ENCODE measurements around the gene ZBTB12.
"Not testable (repeated sequence)": the region's sequence is repeated elsewhere in the genome, so short reads cannot be mapped to it uniquely, and the experiment has no call there.

ZBTB12 gene

GRCh38 chr6:31920811-31921210 is 18.9 kb upstream of the ZBTB12 start:
- peak; percentile 56 for DNase-seq

GRCh38 chr6:31919624-31920303 is 17.9 kb upstream of the ZBTB12 start:
- DNase-seq, result no peak

- peak; percentile 7 for DNase-seq
Measured at GRCh38 chr6:31918069-31918720, 16.3 kb upstream of the ZBTB12 start.

- no peak for DNase-seq
Measured at GRCh38 chr6:31915756-31916155, 13.9 kb upstream of the ZBTB12 start.

GRCh38 chr6:31915351-31915750 is 13.5 kb upstream of the ZBTB12 start:
- DNase-seq, result no peak

- no peak for DNase-seq
Measured at GRCh38 chr6:31911826-31912585, 10.1 kb upstream of the ZBTB12 start.

GRCh38 chr6:31909298-31909697 is 7.4 kb upstream of the ZBTB12 start:
- not testable (repeated sequence) for DNase-seq

- peak; percentile 53 for DNase-seq
Measured at GRCh38 chr6:31908791-31909190, 6.9 kb upstream of the ZBTB12 start.

GRCh38 chr6:31908255-31908654 is 6.4 kb upstream of the ZBTB12 start:
- not testable (repeated sequence) for DNase-seq

- peak; percentile 97 for DNase-seq
Measured at GRCh38 chr6:31907158-31907813, 5.4 kb upstream of the ZBTB12 start.

GRCh38 chr6:31906727-31907126 is 4.8 kb upstream of the ZBTB12 start:
- DNase-seq, result not testable (repeated sequence)

GRCh38 chr6:31906122-31906521 is 4.2 kb upstream of the ZBTB12 start:
- no peak for DNase-seq

GRCh38 chr6:31905041-31905440 is 3.2 kb upstream of the ZBTB12 start:
- DNase-seq, result no peak

GRCh38 chr6:31903957-31904356 is 2.1 kb upstream of the ZBTB12 start:
- no peak for DNase-seq

- DNase-seq, result peak; percentile 14
Measured at GRCh38 chr6:31901415-31901952, 402 bp downstream of the ZBTB12 start.

- DNase-seq, result no peak
Measured at GRCh38 chr6:31900917-31901414, 920 bp downstream of the ZBTB12 start.

GRCh38 chr6:31899882-31900722 is 1.8 kb downstream of the ZBTB12 start:
- DNase-seq, result peak; percentile 67

- peak; percentile 20 for DNase-seq
Measured at GRCh38 chr6:31899215-31899614, 2.7 kb downstream of the ZBTB12 start.

- DNase-seq, result no peak
Measured at GRCh38 chr6:31898383-31899011, 3.4 kb downstream of the ZBTB12 start.

- peak; percentile 61 for DNase-seq
Measured at GRCh38 chr6:31897612-31898382, 4.1 kb downstream of the ZBTB12 start, which contains the start of gene EHMT2. Gene EHMT2 (minus strand): TSS chr6:31897698. CDS start chr6:31897677, 21 bp downstream.

Data from MV-4-11 (cell line).